K562 (cell line): ENCODE results near the gene MED16. TPM values are rescaled to one million over a fixed set of nuclear protein-coding genes. Genes with fewer than 3 reads are reported as not detected.
A peak's percentile ranks its signal among the peaks of the same experiment; 100 is the strongest.

ENCODE experiments used
- BDP1 ChIP-seq: IDR thresholded peaks from 3 replicates; pipeline ENCODE4 v1.6.1; 2011; ENCODE audit not compliant: insufficient read length, insufficient read depth
- BHLHE40 ChIP-seq: IDR thresholded peaks from 2 replicates; pipeline ENCODE4 v1.6.1; 2011; ENCODE audit warnings: low read length, improper control_type of control experiment
- DMBX1 ChIP-seq: fragments of 250-450 bp; sonication (Bioruptor Pico); IDR thresholded peaks from 2 replicates; pipeline ENCODE4 v1.8.0; 2022; ENCODE audit warnings: inconsistent platforms, mild to moderate bottlenecking, moderate library complexity, borderline replicate concordance
- ELF4 ChIP-seq: fragments of 450-650 bp; formaldehyde crosslinking; IDR thresholded peaks from 2 replicates; pipeline ENCODE4 v1.4.0; 2022; ENCODE audit warnings: missing genetic modification characterization
- GTF2A2 ChIP-seq: IDR thresholded peaks from 2 replicates; pipeline ENCODE4 v1.6.1; 2016; ENCODE audit warnings: mild to moderate bottlenecking, missing genetic modification characterization, missing compliant biosample characterization
- KDM5B ChIP-seq: fragments of 200-600 bp; sonication (generic); IDR thresholded peaks from 2 replicates; pipeline ENCODE4 v1.6.1; 2012; ENCODE audit warnings: low read depth, mild to moderate bottlenecking, moderate library complexity, low read length, control low read depth, inconsistent platforms; ENCODE audit not compliant: insufficient replicate concordance
- POU5F1 ChIP-seq: fragments of 150-350 bp; IDR thresholded peaks from 2 replicates; pipeline ENCODE4 v1.6.1; 2014; ENCODE audit warnings: borderline replicate concordance, low read length, low read depth, mild to moderate bottlenecking; ENCODE audit not compliant: partially characterized antibody
- RBFOX2 ChIP-seq: fragments of 200-400 bp; formaldehyde crosslinking; IDR thresholded peaks from 2 replicates; pipeline ENCODE4 v1.6.1; 2017; ENCODE audit warnings: low read depth, mild to moderate bottlenecking, low read length, moderate library complexity
- RFX1 ChIP-seq: fragments of 450-650 bp; IDR thresholded peaks from 2 replicates; pipeline ENCODE4 v1.6.1; 2016; ENCODE audit warnings: mild to moderate bottlenecking, moderate library complexity
- SIX5 ChIP-seq, 2 experiments: IDR thresholded peaks; 2 replicates each; pipeline ENCODE4 v1.6.1; 2011; ENCODE audit warnings: low read length in 2 of 2, borderline replicate concordance in 1 of 2, low read depth in 1 of 2, mild to moderate bottlenecking in 1 of 2, moderate library complexity in 1 of 2; ENCODE audit not compliant: insufficient read depth in 1 of 2
- SNIP1 ChIP-seq: fragments of 450-650 bp; IDR thresholded peaks from 2 replicates; pipeline ENCODE4 v1.7.1; 2017; ENCODE audit warnings: low read depth, mild to moderate bottlenecking
- TOE1 ChIP-seq, 2 experiments: fragments of 450-650 bp in 1 of 2; sonication (generic) in 1 of 2; formaldehyde crosslinking in 1 of 2; IDR thresholded peaks; 2 replicates each; pipeline versions ENCODE4 v1.7.1 to v1.8.0; 2016 to 2022; ENCODE audit warnings: borderline replicate concordance in 2 of 2, mild to moderate bottlenecking in 2 of 2, antibody characterized with exemption in 1 of 2, inconsistent platforms in 1 of 2, low read depth in 1 of 2, missing genetic modification reagents in 1 of 2, moderate library complexity in 1 of 2
- polyA plus RNA-seq, 8 experiments: library from polyadenylated mRNA; depleted of rRNA in 4 of 8; stranded (reverse) in 5 of 8; unstranded in 3 of 8; fragments of >200 nt; fragmentation: Nextera tagmentation in 2 of 8; fragmentation: Illumina TruSeq in 1 of 8; extraction: Ambion mirVana in 2 of 8; extraction: Trizol in 1 of 8; gene quantifications; 2 replicates each; pipeline versions ENCODE4 v1.2.1 to v1.2.3, GENCODE V29; 2011 to 2014; ENCODE audit warnings: inconsistent platforms in 1 of 8, missing spikeins in 1 of 8
- total RNA-seq, 7 experiments: library from RNA; depleted of rRNA in 6 of 7; stranded (reverse); fragments of >200 nt in 6 of 7; fragmentation: Illumina TruSeq in 2 of 7; extraction: Trizol in 2 of 7; gene quantifications; 2 replicates each; pipeline versions ENCODE4 v1.2.1 to v1.2.3, GENCODE V29; 2011 to 2021; ENCODE audit warnings: low replicate concordance in 1 of 7
- TF ChIP-seq, protein P1 (sequence below): fragments of 250-450 bp; sonication (Bioruptor Pico); IDR thresholded peaks from 2 replicates; pipeline ENCODE4 v1.5.0; 2020; ENCODE audit warnings: mild to moderate bottlenecking
- TF ChIP-seq, protein P2 (sequence below), 2 experiments: fragments of 150-350 bp in 1 of 2; IDR thresholded peaks; 2 replicates each; pipeline ENCODE4 v1.6.1; 2012 to 2016; ENCODE audit warnings: low read depth in 2 of 2, low read length in 2 of 2, mild to moderate bottlenecking in 1 of 2, moderate library complexity in 1 of 2
- TF ChIP-seq, protein P3 (sequence below): fragments of 200-800 bp; sonication (Bioruptor generic); IDR thresholded peaks from 2 replicates; pipeline ENCODE4 v1.6.1; 2016; ENCODE audit warnings: missing genetic modification characterization, missing compliant biosample characterization

The MED16 gene
- total and polyA plus RNA-seq, 9 of the 15 experiments (the other 6 are each of a cell fraction or from before 2014, with no cell fraction given): 0.89 to 59.9 (median 8.6) TPM

DNA sequence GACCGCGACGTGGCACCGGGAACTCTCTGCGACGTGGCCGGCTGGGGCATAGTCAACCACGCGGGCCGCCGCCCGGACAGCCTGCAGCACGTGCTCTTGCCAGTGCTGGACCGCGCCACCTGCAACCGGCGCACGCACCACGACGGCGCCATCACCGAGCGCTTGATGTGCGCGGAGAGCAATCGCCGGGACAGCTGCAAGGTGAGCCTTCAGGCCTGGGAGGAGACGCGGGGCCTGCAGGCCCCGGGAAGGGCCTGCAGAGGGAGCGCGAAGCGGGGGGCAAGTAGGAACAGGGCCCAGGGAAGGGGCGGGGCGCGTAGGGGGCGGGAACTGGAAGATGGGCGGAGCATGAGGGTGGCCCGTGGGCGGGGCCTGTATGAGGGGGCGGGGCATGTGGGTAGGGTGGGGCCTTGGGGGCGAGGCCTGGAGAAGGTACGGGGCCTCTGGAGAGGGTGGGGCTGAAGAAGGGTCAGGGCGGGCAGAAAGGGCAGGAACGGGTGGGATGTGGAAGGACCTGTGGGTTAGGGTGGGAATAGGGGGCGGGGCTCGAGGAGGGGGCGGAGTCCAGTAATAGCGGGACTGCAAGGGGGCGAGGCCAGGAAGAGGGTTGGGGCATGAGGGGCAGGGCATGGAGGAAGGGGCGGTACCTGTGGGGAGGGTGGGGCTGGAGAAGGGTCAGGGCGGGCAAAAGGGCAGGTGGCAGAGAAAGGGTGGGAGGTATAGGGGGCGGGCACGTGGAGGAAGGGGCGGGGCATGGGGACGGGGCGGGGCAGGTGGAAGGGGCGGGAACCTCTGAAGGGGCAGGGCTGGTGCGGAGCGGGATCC is 31.0 kb downstream of the MED16 start (continued):
- no peak for TF ChIP-seq SIX5 (IDR thresholded peaks at IDR 0.05; ENCODE audit: borderline replicate concordance in 1 of 2, insufficient read depth in 1 of 2, low read depth in 1 of 2, low read length in 2 of 2)
- TF ChIP-seq ELF4: no peak
- TF ChIP-seq GTF2A2 (tag): no peak
- TF ChIP-seq, protein P1, sequence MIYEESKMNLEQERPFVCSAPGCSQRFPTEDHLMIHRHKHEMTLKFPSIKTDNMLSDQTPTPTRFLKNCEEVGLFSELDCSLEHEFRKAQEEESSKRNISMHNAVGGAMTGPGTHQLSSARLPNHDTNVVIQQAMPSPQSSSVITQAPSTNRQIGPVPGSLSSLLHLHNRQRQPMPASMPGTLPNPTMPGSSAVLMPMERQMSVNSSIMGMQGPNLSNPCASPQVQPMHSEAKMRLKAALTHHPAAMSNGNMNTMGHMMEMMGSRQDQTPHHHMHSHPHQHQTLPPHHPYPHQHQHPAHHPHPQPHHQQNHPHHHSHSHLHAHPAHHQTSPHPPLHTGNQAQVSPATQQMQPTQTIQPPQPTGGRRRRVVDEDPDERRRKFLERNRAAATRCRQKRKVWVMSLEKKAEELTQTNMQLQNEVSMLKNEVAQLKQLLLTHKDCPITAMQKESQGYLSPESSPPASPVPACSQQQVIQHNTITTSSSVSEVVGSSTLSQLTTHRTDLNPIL (CRISPR knock-in tag): no peak
- no peak for TF ChIP-seq POU5F1
- peak; percentile 88 for TF ChIP-seq BHLHE40
- peak; percentile 52; the same call in 1 of the 2 replicates for TF ChIP-seq TOE1 (IDR thresholded peaks at IDR 0.05; ENCODE audit: borderline replicate concordance)
- TF ChIP-seq TOE1 (CRISPR knock-in tag; IDR thresholded peaks at IDR 0.05; ENCODE audit: borderline replicate concordance, low read depth): no peak
- TF ChIP-seq, protein P2, sequence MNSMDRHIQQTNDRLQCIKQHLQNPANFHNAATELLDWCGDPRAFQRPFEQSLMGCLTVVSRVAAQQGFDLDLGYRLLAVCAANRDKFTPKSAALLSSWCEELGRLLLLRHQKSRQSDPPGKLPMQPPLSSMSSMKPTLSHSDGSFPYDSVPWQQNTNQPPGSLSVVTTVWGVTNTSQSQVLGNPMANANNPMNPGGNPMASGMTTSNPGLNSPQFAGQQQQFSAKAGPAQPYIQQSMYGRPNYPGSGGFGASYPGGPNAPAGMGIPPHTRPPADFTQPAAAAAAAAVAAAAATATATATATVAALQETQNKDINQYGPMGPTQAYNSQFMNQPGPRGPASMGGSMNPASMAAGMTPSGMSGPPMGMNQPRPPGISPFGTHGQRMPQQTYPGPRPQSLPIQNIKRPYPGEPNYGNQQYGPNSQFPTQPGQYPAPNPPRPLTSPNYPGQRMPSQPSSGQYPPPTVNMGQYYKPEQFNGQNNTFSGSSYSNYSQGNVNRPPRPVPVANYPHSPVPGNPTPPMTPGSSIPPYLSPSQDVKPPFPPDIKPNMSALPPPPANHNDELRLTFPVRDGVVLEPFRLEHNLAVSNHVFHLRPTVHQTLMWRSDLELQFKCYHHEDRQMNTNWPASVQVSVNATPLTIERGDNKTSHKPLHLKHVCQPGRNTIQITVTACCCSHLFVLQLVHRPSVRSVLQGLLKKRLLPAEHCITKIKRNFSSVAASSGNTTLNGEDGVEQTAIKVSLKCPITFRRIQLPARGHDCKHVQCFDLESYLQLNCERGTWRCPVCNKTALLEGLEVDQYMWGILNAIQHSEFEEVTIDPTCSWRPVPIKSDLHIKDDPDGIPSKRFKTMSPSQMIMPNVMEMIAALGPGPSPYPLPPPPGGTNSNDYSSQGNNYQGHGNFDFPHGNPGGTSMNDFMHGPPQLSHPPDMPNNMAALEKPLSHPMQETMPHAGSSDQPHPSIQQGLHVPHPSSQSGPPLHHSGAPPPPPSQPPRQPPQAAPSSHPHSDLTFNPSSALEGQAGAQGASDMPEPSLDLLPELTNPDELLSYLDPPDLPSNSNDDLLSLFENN (IDR thresholded peaks at IDR 0.05; ENCODE audit: low read depth in 2 of 2, low read length in 2 of 2): no peak
- no peak for TF ChIP-seq KDM5B
- TF ChIP-seq RBFOX2: peak; percentile 69
- no peak for TF ChIP-seq BDP1
- TF ChIP-seq RFX1: no peak
- no peak for TF ChIP-seq DMBX1 (CRISPR knock-in tag)
- no peak for TF ChIP-seq SNIP1
- TF ChIP-seq, protein P3, sequence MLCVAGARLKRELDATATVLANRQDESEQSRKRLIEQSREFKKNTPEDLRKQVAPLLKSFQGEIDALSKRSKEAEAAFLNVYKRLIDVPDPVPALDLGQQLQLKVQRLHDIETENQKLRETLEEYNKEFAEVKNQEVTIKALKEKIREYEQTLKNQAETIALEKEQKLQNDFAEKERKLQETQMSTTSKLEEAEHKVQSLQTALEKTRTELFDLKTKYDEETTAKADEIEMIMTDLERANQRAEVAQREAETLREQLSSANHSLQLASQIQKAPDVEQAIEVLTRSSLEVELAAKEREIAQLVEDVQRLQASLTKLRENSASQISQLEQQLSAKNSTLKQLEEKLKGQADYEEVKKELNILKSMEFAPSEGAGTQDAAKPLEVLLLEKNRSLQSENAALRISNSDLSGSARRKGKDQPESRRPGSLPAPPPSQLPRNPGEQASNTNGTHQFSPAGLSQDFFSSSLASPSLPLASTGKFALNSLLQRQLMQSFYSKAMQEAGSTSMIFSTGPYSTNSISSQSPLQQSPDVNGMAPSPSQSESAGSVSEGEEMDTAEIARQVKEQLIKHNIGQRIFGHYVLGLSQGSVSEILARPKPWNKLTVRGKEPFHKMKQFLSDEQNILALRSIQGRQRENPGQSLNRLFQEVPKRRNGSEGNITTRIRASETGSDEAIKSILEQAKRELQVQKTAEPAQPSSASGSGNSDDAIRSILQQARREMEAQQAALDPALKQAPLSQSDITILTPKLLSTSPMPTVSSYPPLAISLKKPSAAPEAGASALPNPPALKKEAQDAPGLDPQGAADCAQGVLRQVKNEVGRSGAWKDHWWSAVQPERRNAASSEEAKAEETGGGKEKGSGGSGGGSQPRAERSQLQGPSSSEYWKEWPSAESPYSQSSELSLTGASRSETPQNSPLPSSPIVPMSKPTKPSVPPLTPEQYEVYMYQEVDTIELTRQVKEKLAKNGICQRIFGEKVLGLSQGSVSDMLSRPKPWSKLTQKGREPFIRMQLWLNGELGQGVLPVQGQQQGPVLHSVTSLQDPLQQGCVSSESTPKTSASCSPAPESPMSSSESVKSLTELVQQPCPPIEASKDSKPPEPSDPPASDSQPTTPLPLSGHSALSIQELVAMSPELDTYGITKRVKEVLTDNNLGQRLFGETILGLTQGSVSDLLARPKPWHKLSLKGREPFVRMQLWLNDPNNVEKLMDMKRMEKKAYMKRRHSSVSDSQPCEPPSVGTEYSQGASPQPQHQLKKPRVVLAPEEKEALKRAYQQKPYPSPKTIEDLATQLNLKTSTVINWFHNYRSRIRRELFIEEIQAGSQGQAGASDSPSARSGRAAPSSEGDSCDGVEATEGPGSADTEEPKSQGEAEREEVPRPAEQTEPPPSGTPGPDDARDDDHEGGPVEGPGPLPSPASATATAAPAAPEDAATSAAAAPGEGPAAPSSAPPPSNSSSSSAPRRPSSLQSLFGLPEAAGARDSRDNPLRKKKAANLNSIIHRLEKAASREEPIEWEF (CRISPR knock-in tag): no peak
